WTC11 (cell line): ENCODE measurements around the gene PLA2G5. TPM values are rescaled to one million over a fixed set of nuclear protein-coding genes. Genes with fewer than 3 reads are reported as not detected.
A peak's percentile ranks its signal among the peaks of the same experiment; 100 is the strongest.

Experiments
- ATAC-seq: fragments of 200-7000 bp; cut with Tn5 transposase; 2 replicates; pipeline ENCODE4 v1.10.0; 2021; ENCODE audit warnings: mild to moderate bottlenecking, moderate library complexity
- CTCF ChIA-PET: fragments of 300-600 bp; sonication (Branson Sonifier 250); formaldehyde crosslinking; loops from one replicate; lab custom pipeline; 2021; ENCODE audit warnings: antibody characterized with exemption; lab: Charles Lee
- POLR2A ChIA-PET: fragments of 350-600 bp; sonication (Branson Sonifier 250); formaldehyde crosslinking; loops from one replicate; lab custom pipeline; 2021; ENCODE audit warnings: antibody characterized with exemption; lab: Charles Lee
- DNase-seq: peaks from one replicate; pipeline ENCODE4 v3.0.0; 2021; ENCODE audit warnings: low spot score
- H3K27ac Mint-ChIP-seq: 2 replicates; pipeline ENCODE4 v1.8.0; 2021; ENCODE audit warnings: mixed read lengths
- H3K27me3 Mint-ChIP-seq: 2 replicates; pipeline ENCODE4 v1.8.0; 2021; ENCODE audit warnings: low read depth, mild to moderate bottlenecking, moderate library complexity, mixed read lengths
- H3K36me3 Mint-ChIP-seq: 2 replicates; pipeline ENCODE4 v1.8.0; 2021; ENCODE audit warnings: mixed read lengths
- H3K4me1 Mint-ChIP-seq: 2 replicates; pipeline ENCODE4 v1.8.0; 2022; ENCODE audit warnings: mixed read lengths
- H3K4me3 Mint-ChIP-seq: 2 replicates; pipeline ENCODE4 v1.8.0; 2021; ENCODE audit warnings: mild to moderate bottlenecking, moderate library complexity, mixed read lengths
- H3K9me3 Mint-ChIP-seq: 2 replicates; pipeline ENCODE4 v1.8.0; 2021; ENCODE audit warnings: mixed read lengths
- ATF6 ChIP-seq: sonication (generic); formaldehyde crosslinking; IDR thresholded peaks from 2 replicates; pipeline ENCODE4 v1.8.1; 2023; ENCODE audit warnings: mild to moderate bottlenecking, missing genetic modification reagents
- CBFB ChIP-seq: sonication (generic); formaldehyde crosslinking; IDR thresholded peaks from 2 replicates; pipeline ENCODE4 v1.8.1; 2022; ENCODE audit warnings: mild to moderate bottlenecking, low read depth, missing genetic modification reagents
- E2F1 ChIP-seq: sonication (generic); formaldehyde crosslinking; IDR thresholded peaks from 2 replicates; pipeline ENCODE4 v1.8.0; 2022; ENCODE audit warnings: mild to moderate bottlenecking, missing genetic modification reagents
- ELF4 ChIP-seq: sonication (generic); formaldehyde crosslinking; IDR thresholded peaks from 2 replicates; pipeline ENCODE4 v1.8.1; 2022; ENCODE audit warnings: low read depth, mild to moderate bottlenecking, moderate library complexity, missing genetic modification reagents
- ETV6 ChIP-seq: sonication (generic); formaldehyde crosslinking; IDR thresholded peaks from 2 replicates; pipeline ENCODE4 v1.8.1; 2022; ENCODE audit warnings: mild to moderate bottlenecking, missing genetic modification reagents
- FOXP1 ChIP-seq: sonication (generic); formaldehyde crosslinking; IDR thresholded peaks from 2 replicates; pipeline ENCODE4 v1.8.0; 2022; ENCODE audit warnings: missing genetic modification reagents, mild to moderate bottlenecking, moderate library complexity, borderline replicate concordance
- FOXP4 ChIP-seq: sonication (generic); formaldehyde crosslinking; IDR thresholded peaks from 2 replicates; pipeline ENCODE4 v1.8.0; 2022; ENCODE audit warnings: mild to moderate bottlenecking, missing genetic modification reagents
- GABPB1 ChIP-seq: sonication (generic); formaldehyde crosslinking; IDR thresholded peaks from 2 replicates; pipeline ENCODE4 v1.8.1; 2023; ENCODE audit warnings: mild to moderate bottlenecking, missing genetic modification reagents
- GRHL2 ChIP-seq: fragments of 250-450 bp; sonication (Bioruptor Pico); IDR thresholded peaks from 2 replicates; pipeline ENCODE4 v1.8.0; 2022; ENCODE audit warnings: mild to moderate bottlenecking, moderate library complexity; ENCODE audit not compliant: insufficient replicate concordance, severe bottlenecking
- MAX ChIP-seq: sonication (generic); formaldehyde crosslinking; IDR thresholded peaks from 2 replicates; pipeline ENCODE4 v1.8.0; 2022; ENCODE audit warnings: mild to moderate bottlenecking, missing genetic modification reagents
- MLX ChIP-seq: sonication (generic); formaldehyde crosslinking; IDR thresholded peaks from 2 replicates; pipeline ENCODE4 v1.8.1; 2023; ENCODE audit warnings: mild to moderate bottlenecking, missing genetic modification reagents, moderate library complexity
- MXD4 ChIP-seq: fragments of 250-450 bp; sonication (Bioruptor Pico); IDR thresholded peaks from 2 replicates; pipeline ENCODE4 v1.8.0; 2021; ENCODE audit warnings: mild to moderate bottlenecking, moderate library complexity, borderline replicate concordance
- PRDM15 ChIP-seq: sonication (generic); formaldehyde crosslinking; IDR thresholded peaks from 2 replicates; pipeline ENCODE4 v1.8.0; 2022; ENCODE audit warnings: missing genetic modification reagents
- SP1 ChIP-seq: sonication (generic); formaldehyde crosslinking; conservative IDR thresholded peaks from 2 replicates; pipeline ENCODE4 v1.8.1; 2022; ENCODE audit warnings: missing genetic modification reagents
- ZBTB21 ChIP-seq: sonication (generic); formaldehyde crosslinking; IDR thresholded peaks from 2 replicates; pipeline ENCODE4 v1.8.1; 2023; ENCODE audit warnings: mild to moderate bottlenecking, missing genetic modification reagents, borderline replicate concordance
- ZBTB43 ChIP-seq: sonication (generic); formaldehyde crosslinking; IDR thresholded peaks from 2 replicates; pipeline ENCODE4 v1.8.1; 2023; ENCODE audit warnings: mild to moderate bottlenecking, missing genetic modification reagents
- ZMAT4 ChIP-seq: fragments of 250-450 bp; sonication (Bioruptor Pico); IDR thresholded peaks from 2 replicates; pipeline ENCODE4 v1.9.0; 2021; ENCODE audit warnings: mild to moderate bottlenecking
- ZNF232 ChIP-seq: sonication (generic); formaldehyde crosslinking; IDR thresholded peaks from 2 replicates; pipeline ENCODE4 v1.8.0; 2022; ENCODE audit warnings: mild to moderate bottlenecking, missing genetic modification reagents
- ZNF317 ChIP-seq: sonication (generic); formaldehyde crosslinking; IDR thresholded peaks from 2 replicates; pipeline ENCODE4 v1.8.1; 2023; ENCODE audit warnings: low read depth, mild to moderate bottlenecking, moderate library complexity, missing genetic modification reagents, borderline replicate concordance
- total RNA-seq: library from RNA; stranded (reverse); gene quantifications from 3 replicates; pipeline ENCODE4 v1.2.3, GENCODE V29; 2021

PLA2G5 gene
- total RNA-seq, 1 experiment from 2014 or later = not detected

GRCh38 chr1:20078171-20078651, 8.2 kb downstream of the PLA2G5 start (continued):
- TF ChIP-seq PRDM15 (CRISPR knock-in tag) = no peak

GRCh38 chr1:20078711-20079110, 8.7 kb downstream of the PLA2G5 start:
- CTCF ChIA-PET = interaction anchor here (1.4 kb wide), 1 partner anchor 134 kb away, joined by 3 read pairs; no protein-coding TSS in a partner anchor
- Mint-ChIP-seq H3K4me3 (no peak overlapping the region), H3K27me3 (peaks cover 7% of the 10 kb centered on the region; the same call in 1 of the 2 replicates)
- TF ChIP-seq CBFB (CRISPR knock-in tag) (no peak), GRHL2 (CRISPR knock-in tag) (no peak), FOXP1 (CRISPR knock-in tag) (no peak), E2F1 (CRISPR knock-in tag) (no peak), MLX (CRISPR knock-in tag) (no peak), ATF6 (CRISPR knock-in tag) (no peak), ZNF317 (CRISPR knock-in tag) (no peak), ZBTB43 (CRISPR knock-in tag) (no peak)
- TF ChIP-seq, all 79 proteins: peak for 0
- peaks cover 29% of the 10 kb centered on the region for H3K4me1 Mint-ChIP-seq
- no peak for ATAC-seq
- H3K27ac Mint-ChIP-seq = no peak overlapping the region
- peaks cover 10% of the 10 kb centered on the region; the same call in 1 of the 2 replicates for H3K9me3 Mint-ChIP-seq
- POLR2A ChIA-PET = interaction anchor here (0.6 kb wide), 1 partner anchor 72 kb away, joined by 5 read pairs; no protein-coding TSS in a partner anchor
- H3K36me3 Mint-ChIP-seq = no peaks in the 10 kb centered on the region
- no peak for DNase-seq

GRCh38 chr1:20079661-20080305, 9.8 kb downstream of the PLA2G5 start:
- Mint-ChIP-seq H3K4me1 (peaks cover 18% of the 10 kb centered on the region), H3K4me3 (no peak overlapping the region), H3K27me3 (peaks cover 7% of the 10 kb centered on the region; the same call in 1 of the 2 replicates), H3K27ac (peak overlapping the region; percentile 70; the same call in 1 of the 2 replicates), H3K36me3 (no peaks in the 10 kb centered on the region), H3K9me3 (peaks cover 10% of the 10 kb centered on the region; the same call in 1 of the 2 replicates)
- ATAC-seq = no peak
- no peak for DNase-seq
- ChIA-PET POLR2A (no interaction called here), CTCF (interaction anchor here (1.4 kb wide), 1 partner anchor 133 kb away, joined by 3 read pairs; no protein-coding TSS in a partner anchor)
- no peak for TF ChIP-seq ZMAT4
- no peak for TF ChIP-seq MXD4
- no peak for TF ChIP-seq MAX
- no peak for TF ChIP-seq GABPB1
- TF ChIP-seq ELF4 (CRISPR knock-in tag) = no peak
- no peak for TF ChIP-seq ETV6
- no peak for TF ChIP-seq SP1
- TF ChIP-seq FOXP4 = no peak
- no peak for TF ChIP-seq ZNF232 (CRISPR knock-in tag)
- no peak for TF ChIP-seq ZBTB21
